HG03442 (cell line): Measurements from ENCODE around the gene SLC4A8.
"Not testable (repeated sequence)": the region's sequence is repeated elsewhere in the genome, so short reads cannot be mapped to it uniquely, and the experiment has no call there.

ENCODE experiments used
- ATAC-seq: cut with Tn5 transposase; IDR thresholded peaks from one replicate; pipeline ENCODE4 v1.9.1; 2021; ENCODE audit warnings: mild to moderate bottlenecking, moderate library complexity; ENCODE audit not compliant: unreplicated experiment

SLC4A8 gene

GRCh38 chr12:51428256-51428655 is 3.6 kb downstream of the SLC4A8 start:
- no peak for ATAC-seq

- no peak for ATAC-seq
Observed at GRCh38 chr12:51429700-51430099, 5.1 kb downstream of the SLC4A8 start.

DNA sequence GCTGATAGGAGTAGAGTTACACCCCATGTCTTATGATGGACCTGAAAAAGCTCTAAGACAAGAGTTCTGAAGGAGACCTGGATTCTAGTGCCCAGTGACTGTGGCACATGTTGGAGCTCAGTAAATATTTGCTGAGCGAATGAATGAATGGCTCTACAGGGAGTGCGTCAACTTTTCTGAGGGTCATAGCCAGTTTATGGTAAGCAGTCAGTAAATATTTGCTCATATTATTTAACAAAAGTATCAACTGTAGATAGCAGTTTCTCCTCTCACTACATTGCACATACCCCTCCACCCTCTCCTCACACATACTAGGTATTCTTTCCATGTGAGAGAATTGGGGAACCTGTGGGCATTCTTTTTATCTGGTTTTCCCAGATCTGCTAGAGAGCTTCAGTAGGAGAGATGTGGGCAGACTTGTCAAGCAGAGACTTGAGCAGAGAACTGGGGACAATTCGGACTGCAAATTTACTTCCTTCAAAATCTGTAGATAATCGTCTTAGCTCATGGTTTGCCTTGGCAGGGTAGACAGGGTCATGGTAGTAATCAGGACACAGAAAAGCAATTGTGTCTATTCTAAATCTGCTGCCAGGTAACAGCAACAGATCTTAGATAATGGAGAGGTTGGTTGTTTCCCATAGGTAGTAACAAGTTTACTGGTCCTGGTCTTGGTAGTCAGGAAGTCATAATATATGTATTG is 5.7 kb downstream of the SLC4A8 start:
- ATAC-seq: no peak

DNA sequence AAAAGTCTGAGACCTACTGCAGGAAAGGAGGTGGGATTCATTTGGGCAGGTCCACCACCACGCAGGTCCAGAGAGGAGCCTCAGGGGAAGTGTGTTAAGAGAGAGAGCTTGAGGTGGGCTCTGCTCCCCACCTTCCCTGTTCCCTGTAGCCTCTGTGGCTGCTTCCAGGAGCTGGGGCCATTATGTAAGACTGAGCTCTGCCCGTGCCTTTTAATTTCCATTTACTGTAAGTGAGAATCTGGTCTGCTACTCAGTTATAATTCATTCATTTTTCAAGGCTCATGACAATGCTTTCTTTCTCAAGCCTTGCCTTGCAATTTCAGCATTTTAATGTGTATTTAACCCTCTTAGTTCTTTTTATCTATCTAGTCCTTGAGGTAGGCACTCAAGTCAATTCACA is 8.3 kb downstream of the SLC4A8 start:
- no peak for ATAC-seq

DNA sequence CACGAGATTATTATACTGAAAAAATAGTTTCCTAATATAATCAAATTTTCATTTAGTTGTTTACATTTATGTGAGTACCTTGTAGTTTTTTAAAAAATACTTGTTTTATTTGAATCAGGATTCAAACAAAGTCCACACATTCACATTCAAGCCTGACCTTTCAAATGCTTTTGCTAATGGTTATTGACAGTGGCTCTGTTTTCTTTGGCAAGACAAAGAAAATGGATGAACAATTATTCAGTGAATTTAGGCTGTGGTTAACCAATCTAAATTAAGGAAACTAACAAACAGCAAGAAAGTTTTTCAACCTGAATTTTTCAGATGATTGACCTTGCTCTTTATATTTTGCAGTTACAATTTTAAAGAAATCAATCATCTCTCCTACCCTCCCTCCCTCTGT is 9.7 kb downstream of the SLC4A8 start:
- no peak for ATAC-seq

DNA sequence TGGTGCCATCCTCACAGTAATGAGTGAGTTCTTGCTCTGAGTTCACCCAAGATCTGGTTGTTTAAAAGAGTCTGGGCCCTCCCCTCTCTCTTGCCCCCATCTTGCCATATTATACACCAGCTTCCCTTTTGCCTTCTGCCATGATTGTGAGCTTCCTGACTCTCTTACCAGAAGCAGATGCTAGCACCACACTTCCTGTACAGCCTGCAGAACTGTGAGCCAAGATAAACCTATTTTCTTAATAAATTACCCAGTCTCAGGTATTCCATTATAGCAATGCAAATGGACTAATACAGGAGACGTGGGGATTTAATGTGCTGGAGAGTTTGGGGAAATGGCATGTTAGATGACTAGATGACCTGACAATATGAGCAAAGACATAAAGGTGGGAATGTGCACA is 12.8 kb downstream of the SLC4A8 start:
- no peak for ATAC-seq

- no peak for ATAC-seq
Observed at GRCh38 chr12:51439330-51439729, 14.7 kb downstream of the SLC4A8 start.

GRCh38 chr12:51441583-51441982 is 17.0 kb downstream of the SLC4A8 start:
- no peak for ATAC-seq

- no peak for ATAC-seq
Observed at GRCh38 chr12:51442324-51442723, 17.7 kb downstream of the SLC4A8 start.

GRCh38 chr12:51443573-51443972 is 18.9 kb downstream of the SLC4A8 start:
- ATAC-seq: no peak

GRCh38 chr12:51448618-51449256 is 24.1 kb downstream of the SLC4A8 start:
- ATAC-seq: no peak

- ATAC-seq: no peak
Observed at GRCh38 chr12:51449580-51450246, 25.1 kb downstream of the SLC4A8 start.

DNA sequence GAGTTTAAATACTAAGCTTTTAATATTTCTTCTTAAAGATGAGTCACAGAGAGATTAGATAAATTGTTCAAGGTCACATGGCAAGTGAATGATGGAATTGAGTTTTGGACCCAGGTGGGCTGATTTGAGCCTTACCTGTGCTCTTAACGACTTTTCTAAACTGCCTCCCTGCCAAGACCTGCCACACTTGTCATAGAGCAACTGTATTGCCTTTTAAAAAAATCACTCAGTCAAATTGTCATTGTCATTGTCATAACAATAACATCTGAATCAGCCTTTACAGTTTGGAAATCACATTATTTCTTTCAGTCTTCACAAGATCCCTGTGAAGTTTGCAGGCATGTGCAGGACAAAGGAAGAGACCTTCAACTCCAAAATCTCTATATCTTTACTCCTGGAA is 25.7 kb downstream of the SLC4A8 start:
- ATAC-seq: no peak

DNA sequence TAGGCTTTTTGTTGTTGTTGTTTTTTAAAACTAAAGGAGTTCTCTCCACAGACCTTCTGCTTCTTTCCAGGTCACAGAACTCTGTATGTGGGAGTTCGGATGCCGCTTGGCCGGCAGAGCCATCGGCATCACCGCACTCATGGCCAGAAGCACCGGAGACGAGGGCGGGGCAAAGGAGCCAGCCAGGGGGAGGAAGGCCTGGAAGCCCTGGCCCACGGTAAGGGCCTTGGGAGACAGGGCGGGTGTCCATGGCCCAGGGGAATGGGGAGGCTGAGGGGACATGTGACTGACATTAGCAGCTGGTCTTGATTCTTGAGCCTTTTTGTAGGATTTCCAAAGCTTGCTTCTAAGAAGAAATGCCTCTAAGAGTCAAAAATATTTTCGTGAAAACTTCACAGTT is 26.2 kb downstream of the SLC4A8 start:
- ATAC-seq: no peak

- not testable (repeated sequence) for ATAC-seq
Observed at GRCh38 chr12:51454016-51454415, 29.4 kb downstream of the SLC4A8 start.

DNA sequence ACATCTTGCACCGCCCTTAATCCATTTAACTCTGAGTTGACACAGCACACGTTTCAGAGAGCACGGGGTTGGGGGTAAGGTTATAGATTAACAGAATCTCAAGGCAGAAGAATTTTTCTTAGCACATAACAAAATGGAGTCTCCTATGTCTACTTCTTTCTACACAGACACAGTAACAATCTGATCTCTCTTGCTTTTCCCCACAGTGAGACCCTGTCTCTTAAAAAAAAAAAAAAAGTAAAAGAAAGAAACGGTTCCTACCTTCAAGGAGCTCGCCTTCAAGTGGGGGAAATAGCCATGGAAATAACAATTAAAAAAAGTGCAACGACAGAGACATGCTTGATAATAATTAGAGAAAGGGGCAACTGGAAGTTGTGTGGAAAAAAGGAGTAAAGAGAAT is 30.4 kb downstream of the SLC4A8 start:
- not testable (repeated sequence) for ATAC-seq

- ATAC-seq: no peak
Observed at GRCh38 chr12:51458635-51459034, 34.0 kb downstream of the SLC4A8 start.

- no peak for ATAC-seq
Observed at GRCh38 chr12:51460519-51460918, 35.9 kb downstream of the SLC4A8 start.

GRCh38 chr12:51465491-51465890 is 40.9 kb downstream of the SLC4A8 start:
- no peak for ATAC-seq

- ATAC-seq: no peak
Observed at GRCh38 chr12:51470116-51470515, 45.5 kb downstream of the SLC4A8 start.

- ATAC-seq: no peak
Observed at GRCh38 chr12:51471111-51471864, 46.7 kb downstream of the SLC4A8 start.
